Activated CD8-positive, alpha-beta memory T cell treated with anti-CD3 and anti-CD28 coated beads for 1 hour (primary cell): ENCODE data around the gene IFT52.
"Not testable (repeated sequence)": the region's sequence is repeated elsewhere in the genome, so short reads cannot be mapped to it uniquely, and the experiment has no call there.

Experiments used
- DNase-seq, 2 donors: peaks; one replicate each; pipeline ENCODE4 v3.0.0-alpha.2; 2020; ENCODE audit warnings: low read depth in 1 of 2; ENCODE audit errors: extremely low read depth in 1 of 2

Gene IFT52

DNA sequence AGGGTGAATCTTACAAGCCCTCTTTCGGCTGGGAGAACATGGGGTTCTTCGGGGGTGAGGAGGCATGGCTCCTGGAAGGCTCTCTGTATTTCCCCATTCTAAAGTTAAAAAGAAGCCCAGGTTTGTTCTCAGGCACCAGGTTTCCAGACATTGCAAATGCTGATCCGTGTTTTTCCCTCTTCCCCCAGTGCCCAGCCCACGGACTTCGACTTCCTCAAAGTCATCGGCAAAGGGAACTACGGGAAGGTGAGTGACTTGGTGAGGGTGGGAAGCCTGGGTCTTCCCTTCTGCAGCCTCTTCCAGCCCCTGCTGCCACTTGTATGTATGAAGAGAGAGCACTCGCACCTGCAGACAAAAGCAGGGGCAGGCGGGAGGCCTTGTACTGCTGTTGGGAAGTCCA is 23.3 kb upstream of the IFT52 start:
- no peak for DNase-seq

DNA sequence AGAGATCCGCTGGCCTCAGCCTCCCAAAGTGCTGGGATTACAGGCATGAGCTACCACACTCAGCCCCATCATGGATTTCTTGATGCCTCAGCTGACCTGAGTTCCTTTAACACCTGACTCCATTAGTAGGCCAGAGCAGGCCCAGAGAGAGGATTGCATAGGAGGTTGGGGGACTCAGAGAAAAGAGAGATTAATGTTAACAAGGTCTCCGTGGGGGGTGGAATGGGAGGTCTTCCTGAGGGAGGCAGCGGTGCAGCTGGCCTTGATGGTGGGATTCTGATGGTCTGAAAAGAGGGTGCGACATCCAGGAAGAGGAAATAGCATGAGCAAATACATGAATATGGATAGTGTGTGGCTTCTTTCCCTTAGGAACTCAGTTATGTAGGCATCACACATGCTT is 22.0 kb upstream of the IFT52 start:
- DNase-seq = no peak

DNA sequence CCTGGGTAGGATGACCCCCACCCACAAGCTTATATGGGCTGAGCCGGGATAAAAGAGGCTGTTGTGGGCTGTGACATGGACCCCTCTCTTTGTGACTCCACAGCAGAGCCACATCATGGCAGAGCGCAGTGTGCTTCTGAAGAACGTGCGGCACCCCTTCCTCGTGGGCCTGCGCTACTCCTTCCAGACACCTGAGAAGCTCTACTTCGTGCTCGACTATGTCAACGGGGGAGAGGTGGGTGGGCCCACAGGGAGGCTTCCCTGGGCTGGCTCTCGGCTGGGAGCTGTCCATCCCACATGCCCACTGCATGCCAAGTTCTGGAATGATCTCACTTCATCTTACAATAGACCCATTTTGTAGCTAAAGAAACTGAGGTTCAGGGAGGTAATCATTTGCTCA is 21.5 kb upstream of the IFT52 start:
- DNase-seq = no peak

DNA sequence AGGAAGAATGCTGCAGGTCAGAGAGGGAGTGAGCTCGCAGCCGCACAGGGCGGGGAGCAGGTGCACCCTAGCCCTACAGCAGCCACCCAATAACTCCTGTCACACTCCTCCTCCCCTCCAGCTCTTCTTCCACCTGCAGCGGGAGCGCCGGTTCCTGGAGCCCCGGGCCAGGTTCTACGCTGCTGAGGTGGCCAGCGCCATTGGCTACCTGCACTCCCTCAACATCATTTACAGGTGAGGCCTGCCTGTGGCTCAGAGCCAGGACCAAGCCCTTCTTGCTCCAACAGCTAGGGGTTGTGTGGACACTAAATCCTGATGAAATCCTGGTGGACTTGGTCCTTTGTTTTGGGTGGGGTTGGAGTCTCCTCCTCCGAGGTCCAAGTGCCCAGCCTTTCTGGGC is 20.2 kb upstream of the IFT52 start:
- DNase-seq = no peak

DNA sequence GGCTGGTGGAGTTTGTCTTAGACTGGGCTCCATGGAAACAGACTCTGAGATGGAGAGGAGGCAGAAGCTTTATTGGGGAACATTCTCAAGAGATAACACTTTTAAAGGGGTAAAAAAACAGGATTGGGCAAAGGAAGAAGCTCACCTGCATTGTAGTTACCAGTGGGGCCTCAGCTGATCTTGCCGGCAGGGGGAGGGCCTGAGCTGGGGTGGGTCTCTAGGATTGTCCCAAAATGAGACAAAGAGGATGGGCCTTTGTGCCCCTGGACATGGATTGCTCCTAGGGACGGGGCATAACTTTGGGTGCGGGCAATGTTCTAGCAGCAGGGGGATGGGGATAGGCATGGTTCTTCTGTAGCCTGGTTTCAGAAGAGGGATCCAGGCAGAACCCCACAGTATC is 19.4 kb upstream of the IFT52 start:
- DNase-seq = no peak

DNA sequence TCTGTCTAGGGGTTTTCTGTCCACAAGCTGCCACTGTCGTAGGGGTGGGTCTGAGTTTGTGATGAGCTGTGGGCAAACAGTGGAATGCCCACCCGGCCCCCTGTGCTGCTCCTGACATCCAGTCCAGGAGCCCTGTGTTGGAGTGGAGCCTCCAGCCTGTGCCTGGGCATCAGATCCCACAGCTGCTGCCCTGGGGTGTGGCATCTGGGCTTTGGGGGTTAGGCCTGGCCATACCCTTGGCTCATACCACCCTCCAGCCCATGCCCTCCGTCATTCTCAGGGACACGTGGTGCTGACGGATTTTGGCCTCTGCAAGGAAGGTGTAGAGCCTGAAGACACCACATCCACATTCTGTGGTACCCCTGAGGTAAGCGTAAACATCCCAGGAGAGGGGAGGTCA is 19.0 kb upstream of the IFT52 start:
- no peak for DNase-seq

DNA sequence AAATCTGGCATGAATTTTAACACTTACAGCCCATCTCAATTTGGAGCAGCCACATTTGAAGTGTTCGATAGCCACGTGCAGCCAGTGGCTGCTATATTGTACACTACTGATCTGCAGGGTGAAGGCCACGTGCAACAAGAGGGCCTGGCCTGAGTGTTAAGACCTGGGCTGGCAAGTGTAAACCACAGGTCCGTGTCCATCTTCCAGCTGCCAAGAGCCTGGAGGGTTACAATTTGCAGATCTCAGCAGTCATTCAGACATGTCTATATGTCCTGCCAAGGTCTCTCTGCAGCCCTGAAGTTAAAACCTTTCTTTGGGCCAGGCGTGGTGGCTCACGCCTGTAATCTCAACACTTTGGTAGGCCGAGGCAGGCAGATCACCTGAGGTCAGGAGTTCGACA is 17.8 kb upstream of the IFT52 start:
- DNase-seq = no peak

DNA sequence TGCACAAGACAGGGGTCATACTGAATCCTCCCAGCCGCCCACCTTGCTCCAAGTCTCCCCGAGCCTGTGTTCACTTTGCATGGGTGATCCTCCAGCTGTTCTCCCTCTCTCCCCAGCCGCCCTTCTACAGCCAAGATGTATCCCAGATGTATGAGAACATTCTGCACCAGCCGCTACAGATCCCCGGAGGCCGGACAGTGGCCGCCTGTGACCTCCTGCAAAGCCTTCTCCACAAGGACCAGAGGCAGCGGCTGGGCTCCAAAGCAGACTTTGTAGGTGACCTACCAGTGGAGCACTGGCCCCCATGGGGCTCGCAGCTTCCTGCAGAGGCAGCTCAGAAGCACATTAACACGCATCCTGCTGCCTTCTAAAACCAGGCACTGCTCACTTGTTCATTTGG is 14.6 kb upstream of the IFT52 start:
- no peak for DNase-seq

DNA sequence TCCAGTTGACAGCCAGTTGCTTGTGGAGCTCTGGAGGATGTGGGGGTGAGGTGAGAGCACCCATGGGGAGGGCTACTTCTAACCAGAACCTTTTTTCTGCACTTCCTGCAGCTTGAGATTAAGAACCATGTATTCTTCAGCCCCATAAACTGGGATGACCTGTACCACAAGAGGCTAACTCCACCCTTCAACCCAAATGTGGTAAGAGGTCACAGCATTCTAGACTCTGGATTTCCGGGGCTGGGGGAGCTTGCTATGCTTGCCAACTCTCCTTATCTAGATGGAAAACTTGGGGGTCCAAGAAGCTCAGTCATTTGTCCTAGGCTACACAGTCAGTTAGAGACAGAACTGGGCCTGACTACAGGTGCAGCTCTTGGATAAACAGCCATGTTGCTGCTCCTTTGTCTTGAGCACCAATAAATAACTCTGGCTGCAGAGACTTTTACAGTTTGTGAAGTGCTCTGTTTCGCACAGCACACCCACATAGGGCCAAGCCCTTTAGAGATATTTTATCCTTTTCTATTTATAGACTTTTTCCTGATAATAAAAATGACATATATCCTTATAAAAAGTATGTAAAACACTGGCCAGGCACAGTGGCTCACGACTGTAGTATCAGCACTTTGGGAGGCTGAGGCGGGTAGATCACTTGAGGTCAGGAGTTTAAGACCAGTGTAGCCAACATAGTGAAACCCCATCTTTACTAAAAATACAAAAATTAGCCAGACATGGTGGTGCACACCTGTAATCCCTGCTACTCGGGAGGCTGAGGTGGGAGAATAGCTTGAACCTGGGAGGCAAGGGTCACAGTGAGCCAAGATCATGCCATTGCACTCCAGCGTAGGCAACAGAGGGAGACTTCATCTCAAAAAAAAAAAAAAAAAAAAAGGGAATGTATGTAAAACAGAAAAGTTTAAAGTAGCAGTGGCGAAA is 10.6 kb upstream of the IFT52 start:
- no peak for DNase-seq

DNA sequence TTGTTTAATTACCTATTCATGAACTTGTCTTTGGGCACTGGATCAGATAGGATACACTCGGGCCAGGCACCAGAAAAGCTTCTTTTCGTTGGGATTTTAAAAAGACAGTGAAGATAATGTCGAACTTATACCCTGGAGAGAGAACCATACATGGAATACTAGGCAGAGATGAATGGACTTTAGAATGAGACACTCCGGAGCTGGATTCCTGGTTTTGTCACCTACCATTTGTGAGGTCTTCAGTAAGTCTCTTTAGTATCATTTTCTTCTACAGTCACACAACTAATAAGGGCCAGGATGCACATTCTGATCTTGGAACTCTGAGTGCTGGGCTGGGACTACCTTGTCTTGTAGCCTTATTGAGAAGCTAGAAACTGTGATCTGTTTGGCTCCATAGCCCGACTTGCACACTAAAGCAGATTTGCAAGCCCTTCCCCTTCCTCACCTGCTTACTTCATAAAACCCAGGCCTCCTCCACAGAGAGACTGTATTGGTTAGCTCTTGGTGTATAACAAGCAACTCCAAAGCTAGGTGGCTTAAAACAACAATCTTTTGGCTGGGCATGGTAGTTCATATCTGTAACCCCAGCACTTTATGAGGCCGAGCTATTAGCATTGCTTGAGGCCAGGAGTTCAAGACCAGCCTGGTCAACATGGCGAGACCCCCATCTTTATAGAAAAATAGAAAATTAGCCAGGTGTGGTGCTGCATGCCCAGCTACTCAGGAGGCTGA is 7.4 kb upstream of the IFT52 start:
- no peak for DNase-seq

DNA sequence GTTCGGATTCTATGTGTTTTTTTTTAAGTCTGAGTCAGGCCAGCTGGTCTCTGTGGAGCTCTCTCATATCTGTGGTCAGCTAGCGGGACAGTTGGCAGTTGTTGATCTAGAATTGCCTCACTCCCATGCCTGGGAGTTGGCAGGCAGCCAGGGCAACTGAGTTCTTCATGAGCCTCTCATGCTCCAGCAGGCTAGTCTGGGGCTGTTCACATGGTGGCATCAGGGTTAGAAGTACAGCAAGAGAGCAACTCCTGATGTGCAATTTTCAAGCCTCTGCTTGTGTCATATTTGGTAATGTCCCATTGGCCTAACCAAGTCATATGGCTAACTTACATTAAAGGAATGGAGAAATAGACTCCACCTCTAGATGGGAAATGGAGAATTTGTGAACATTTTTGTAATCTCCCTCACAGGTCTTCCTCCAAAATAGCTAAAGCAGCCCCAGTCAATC is 6.7 kb upstream of the IFT52 start:
- no peak for DNase-seq

DNA sequence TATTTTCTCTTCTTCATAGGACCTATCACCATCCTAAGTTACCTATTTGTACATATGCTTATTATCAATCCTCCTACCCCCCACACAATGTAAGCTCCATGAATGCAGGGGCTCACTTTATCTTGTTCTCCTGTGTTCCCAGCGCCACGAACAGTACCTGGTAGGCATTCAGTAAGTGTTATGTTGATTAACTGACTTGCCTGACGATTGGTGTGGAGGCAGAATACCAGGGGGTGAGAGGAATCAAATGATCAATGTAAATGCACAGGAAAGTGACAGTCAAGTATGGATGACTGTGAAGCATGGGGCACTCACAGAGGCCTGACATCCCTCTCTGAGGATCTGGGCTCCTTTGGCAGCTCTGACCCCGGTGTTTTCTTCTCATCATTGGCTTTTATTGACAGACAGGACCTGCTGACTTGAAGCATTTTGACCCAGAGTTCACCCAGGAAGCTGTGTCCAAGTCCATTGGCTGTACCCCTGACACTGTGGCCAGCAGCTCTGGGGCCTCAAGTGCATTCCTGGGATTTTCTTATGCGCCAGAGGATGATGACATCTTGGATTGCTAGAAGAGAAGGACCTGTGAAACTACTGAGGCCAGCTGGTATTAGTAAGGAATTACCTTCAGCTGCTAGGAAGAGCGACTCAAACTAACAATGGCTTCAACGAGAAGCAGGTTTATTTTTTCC is 6.1 kb upstream of the IFT52 start:
- no peak for DNase-seq

DNA sequence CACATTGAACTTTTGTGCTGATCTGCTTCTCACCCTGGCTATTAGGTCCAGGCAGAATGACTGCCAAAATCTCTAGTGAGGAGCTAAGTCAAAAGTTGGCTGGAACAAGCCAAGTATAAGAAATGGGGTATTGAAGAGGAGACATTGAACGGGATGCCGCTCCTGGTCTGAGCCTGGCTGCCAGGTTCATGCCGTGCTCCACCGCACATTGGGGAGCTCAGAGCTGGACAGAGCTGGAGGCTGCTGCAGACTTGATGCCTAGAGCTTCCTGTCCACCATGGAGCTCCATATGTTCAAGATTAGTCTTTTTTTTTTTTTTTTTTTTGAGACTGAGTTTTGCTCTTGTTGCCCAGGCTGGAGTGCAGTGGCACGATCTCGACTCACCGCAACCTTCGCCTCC is 4.1 kb upstream of the IFT52 start:
- DNase-seq = no peak

DNA sequence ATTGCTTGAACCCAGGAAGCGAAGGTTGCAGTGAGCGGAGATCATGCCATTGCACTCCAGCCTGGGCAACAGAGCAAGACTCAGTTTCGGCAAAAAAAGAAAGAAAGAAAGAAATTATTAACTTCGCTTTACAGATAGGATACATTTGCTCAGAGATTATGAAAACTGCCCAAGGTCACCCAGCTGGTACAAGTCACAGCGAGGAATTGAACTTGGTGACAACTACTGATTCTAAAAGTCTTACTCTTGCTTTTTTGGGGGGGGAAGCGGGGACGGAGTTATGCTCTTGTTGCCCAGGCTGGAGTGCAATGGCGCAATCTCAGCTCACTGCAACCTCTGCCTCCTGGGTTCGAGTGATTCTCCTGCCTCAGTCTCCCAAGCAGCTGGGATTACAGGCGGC is 2.2 kb upstream of the IFT52 start:
- DNase-seq = not testable (repeated sequence)

DNA sequence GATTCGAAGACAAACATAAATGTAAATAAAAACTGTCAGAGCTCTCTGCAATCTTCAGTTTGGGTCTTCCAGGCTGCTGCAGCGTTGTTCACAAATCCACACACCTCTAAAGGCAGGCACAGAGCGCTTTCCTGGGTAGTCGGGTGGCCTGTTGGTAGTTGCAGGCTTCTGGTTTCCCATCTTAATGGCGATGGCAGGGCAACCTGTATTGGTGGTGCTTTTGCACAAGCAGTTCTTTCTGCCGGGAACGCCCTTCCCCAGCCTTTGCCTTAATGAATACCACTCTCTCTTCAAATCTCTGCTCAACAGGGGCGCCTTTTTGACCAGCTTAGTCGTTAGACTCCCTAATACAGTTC is 723 bp upstream of the IFT52 start:
- peak in 1 of 2 donors; percentile 1 for DNase-seq

DNA sequence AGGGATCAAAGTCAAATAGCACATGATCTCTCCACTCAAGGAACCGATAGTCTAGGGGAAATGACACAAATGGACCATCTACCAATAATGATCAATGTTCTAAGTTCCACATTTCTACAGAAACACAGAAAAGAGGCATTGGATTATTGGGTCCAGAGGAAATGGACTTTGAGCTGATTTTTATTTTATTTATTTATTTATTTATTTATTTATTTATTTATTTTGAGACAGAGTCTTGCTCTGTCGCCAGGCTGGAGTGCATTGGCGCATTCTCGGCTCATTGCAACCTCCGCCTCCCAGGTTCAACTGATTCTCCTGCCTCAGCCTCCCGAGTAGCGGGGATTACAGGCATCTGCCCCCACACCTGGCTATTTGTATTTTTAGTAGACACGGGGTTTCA is 11.2 kb downstream of the IFT52 start:
- DNase-seq = not testable (repeated sequence)

DNA sequence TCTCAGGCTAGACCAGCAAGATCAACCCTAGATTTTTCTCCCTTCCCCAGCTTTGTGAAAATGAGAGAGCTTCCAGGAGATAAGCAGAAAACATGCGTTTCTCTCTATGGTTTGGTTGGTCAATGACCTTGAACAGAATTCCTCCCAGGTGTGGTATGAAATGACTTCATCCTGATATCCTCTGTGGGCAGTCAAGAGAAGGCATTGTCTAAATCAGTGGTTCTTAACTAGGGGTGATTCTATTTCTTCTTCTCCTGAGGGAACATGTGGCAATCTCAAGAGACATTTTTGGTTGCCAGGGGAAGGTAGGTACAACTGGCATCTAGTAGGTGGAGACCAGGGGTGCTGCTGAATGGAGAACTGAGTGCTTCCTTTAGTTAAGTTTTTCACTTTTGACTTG is 12.4 kb downstream of the IFT52 start:
- no peak for DNase-seq

DNA sequence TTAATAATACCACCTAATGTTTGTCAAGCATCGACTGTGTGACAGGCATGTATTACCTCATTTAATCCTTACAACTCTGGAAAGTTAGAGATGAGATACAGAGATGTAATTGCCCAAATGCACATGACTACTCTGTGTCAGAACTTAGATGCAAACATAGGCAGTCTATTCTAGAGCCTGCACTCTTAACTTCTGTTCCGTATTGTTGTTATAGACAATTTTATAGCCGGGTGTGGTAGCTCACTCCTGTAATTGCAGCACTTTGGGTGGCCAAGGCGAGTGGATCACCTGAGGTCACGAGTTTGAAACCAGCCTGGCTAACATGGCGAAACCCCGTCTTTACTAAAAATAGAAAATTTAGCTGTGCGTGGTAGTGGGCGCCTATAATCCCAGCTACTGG is 15.0 kb downstream of the IFT52 start:
- DNase-seq = no peak

DNA sequence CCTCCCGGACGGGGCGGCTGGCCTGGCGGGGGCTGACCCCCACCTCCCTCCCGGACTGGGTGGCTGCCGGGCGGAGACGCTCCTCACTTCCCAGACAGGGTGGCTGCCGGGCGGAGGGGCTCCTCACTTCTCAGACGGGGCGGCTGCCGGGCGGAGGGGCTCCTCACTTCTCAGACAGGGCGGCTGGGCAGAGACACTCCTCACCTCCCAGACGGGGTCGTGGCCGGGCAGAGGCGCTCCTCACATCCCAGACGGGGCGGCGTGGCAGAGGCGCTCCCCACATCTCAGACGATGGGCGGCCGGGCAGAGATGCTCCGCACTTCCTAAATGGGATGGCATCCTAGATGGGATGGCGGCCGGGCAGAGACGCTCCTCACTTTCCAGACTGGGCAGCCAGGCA is 16.5 kb downstream of the IFT52 start:
- DNase-seq = not testable (repeated sequence)

DNA sequence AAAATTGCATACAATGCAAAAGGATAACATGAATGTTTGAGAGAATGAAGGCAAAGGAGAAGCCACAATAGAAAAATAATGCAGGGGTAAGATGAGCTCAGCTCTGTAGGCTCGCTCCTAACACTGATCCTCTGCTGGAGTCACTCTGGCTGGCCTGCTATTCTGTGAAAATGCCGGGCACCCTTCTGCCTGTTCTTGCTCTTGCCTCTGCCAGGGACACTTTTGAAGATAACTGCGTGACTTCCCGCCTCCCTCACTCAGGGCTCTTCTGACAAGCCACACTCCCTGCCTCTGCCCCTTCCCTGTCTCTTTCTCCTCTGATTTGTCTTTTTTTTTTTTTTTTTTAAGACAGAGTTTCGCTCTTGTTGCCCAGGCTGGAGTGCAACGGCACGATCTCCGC is 40.9 kb downstream of the IFT52 start:
- no peak for DNase-seq

DNA sequence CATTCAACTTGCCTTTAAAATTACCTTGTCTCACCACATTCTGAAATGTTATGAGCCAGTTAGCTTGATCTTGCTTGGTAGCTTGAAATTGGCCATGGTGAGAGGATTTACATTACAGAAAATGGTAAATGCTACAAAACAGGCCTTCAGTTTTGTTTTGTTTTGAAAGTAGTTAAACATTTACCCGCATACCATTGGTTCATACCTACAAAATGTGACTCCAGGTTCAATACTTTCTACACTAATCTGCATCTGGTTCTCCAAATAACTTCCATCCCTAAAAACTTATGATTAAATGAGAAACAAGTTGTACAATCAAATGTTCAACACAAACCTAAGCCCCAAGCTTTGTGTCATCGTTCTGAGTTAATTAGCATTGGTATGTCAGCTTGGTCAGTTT is 45.7 kb downstream of the IFT52 start:
- no peak for DNase-seq

DNA sequence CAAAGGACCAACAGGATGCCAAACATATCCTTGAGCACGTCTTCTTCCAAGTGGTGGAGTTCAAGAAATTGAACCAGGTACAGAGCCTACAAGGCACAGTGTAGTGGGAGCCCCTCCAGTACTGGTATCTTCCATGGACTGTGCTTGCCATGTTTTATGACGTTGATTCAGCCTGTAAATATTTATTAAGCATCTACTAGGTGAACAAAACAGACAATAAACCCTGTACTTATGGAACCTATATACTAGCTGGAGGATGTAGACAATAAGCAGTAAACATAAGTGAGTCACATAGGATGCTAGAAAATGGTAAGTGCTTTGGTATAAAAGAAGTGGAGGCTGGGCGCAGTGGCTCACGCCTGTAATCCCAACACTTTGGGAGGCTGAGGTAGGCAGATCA is 51.8 kb downstream of the IFT52 start:
- DNase-seq = no peak
